Measurements from ENCODE around the gene SCO2.

SCO2 gene

GRCh38 chr22:50525104-50525857 lies at the start of gene SCO2:
TSS of gene SCO2 (minus strand) at chr22:50525598. CDS start at chr22:50524411, 1,187 bp downstream.
- DNase-seq: peak; percentile 98

GRCh38 chr22:50574383-50574755 lies 49.0 kb upstream of the SCO2 start:
- no peak for DNase-seq

- DNase-seq: no peak
Measured at GRCh38 chr22:50573491-50574382, 48.3 kb upstream of the SCO2 start.

- DNase-seq: no peak
Measured at GRCh38 chr22:50572965-50573364, 47.6 kb upstream of the SCO2 start.

GRCh38 chr22:50571264-50572175 lies 46.1 kb upstream of the SCO2 start:
- DNase-seq: no peak

- no peak for DNase-seq
Measured at GRCh38 chr22:50570861-50571260, 45.5 kb upstream of the SCO2 start.

- DNase-seq: no peak
Measured at GRCh38 chr22:50569896-50570535, 44.6 kb upstream of the SCO2 start.

GRCh38 chr22:50569041-50569459 lies 43.7 kb upstream of the SCO2 start:
- DNase-seq: no peak

- DNase-seq: no peak
Measured at GRCh38 chr22:50568626-50569025, 43.2 kb upstream of the SCO2 start.

- DNase-seq: no peak
Measured at GRCh38 chr22:50567721-50568252, 42.4 kb upstream of the SCO2 start.

GRCh38 chr22:50564289-50564688 lies 38.9 kb upstream of the SCO2 start:
- DNase-seq: no peak

- DNase-seq: no peak
Measured at GRCh38 chr22:50563413-50564160, 38.2 kb upstream of the SCO2 start.

- DNase-seq: peak; percentile 94
Measured at GRCh38 chr22:50562523-50563412, 37.4 kb upstream of the SCO2 start, which contains the start of gene SYCE3. TSS of gene SYCE3 (minus strand) at chr22:50562919. CDS start at chr22:50556405, 6,514 bp downstream.

GRCh38 chr22:50561401-50562358 lies 36.3 kb upstream of the SCO2 start:
- DNase-seq: no peak

- no peak for DNase-seq
Measured at GRCh38 chr22:50560034-50560433, 34.6 kb upstream of the SCO2 start.

GRCh38 chr22:50556703-50557102 lies 31.3 kb upstream of the SCO2 start:
- no peak for DNase-seq

- no peak for DNase-seq
Measured at GRCh38 chr22:50553310-50553709, 27.9 kb upstream of the SCO2 start.

- no peak for DNase-seq
Measured at GRCh38 chr22:50551160-50551752, 25.9 kb upstream of the SCO2 start.

GRCh38 chr22:50550395-50550794 lies 25.0 kb upstream of the SCO2 start:
- DNase-seq: no peak

Data from CD4-positive, alpha-beta T cell treated with Interleukin-4 for 4 hours (primary cell).